ENCODE data around the gene DRG1. TPM values are rescaled to one million over a fixed set of nuclear protein-coding genes. Genes with fewer than 3 reads are reported as not detected.

Gene DRG1
- total and polyA plus RNA-seq, 10 of the 15 experiments (the other 5 are each of a cell fraction or from before 2014, with no cell fraction given): 59.7 to 147 (median 85.8) TPM

- Histone ChIP-seq H3K4me1 (ENCODE audit: control insufficient read depth, insufficient read depth, low read length) (no peaks in the 10 kb centered on the region), H3K79me2 (ENCODE audit: control insufficient read depth, insufficient read depth, low read length) (no peaks in the 10 kb centered on the region), H3K36me3 (ENCODE audit: control insufficient read depth in 2 of 2, insufficient read depth in 2 of 2, low read length in 1 of 2) (peaks cover 27 to 42% of the 10 kb centered on the region in 2 experiments), H4K20me1 (ENCODE audit: control insufficient read depth, insufficient read depth) (no peaks in the 10 kb centered on the region), H3K9me3 (replicated peaks; ENCODE audit: control insufficient read depth, insufficient read depth, low read length) (no peaks in the 10 kb centered on the region), H3K9ac (ENCODE audit: control insufficient read depth, insufficient read depth, low read length) (no peak overlapping the region), H2AFZ (ENCODE audit: control insufficient read depth, low read depth, low read length) (no peak overlapping the region), H3K27me3 (replicated peaks in 1 of 2; ENCODE audit: control insufficient read depth in 2 of 2, insufficient read depth in 2 of 2, low read length in 1 of 2) (no peaks in the 10 kb centered on the region), H3K4me2 (ENCODE audit: control insufficient read depth, insufficient read depth) (no peak overlapping the region), H3K4me3 (no peak overlapping the region), H3K27ac (ENCODE audit: control insufficient read depth, insufficient read depth) (no peak overlapping the region)
- WGBS (ENCODE audit: insufficient coverage, insufficient replicate concordance, low lambda C conversion rate, missing lambda C conversion rate): 97% methylated on average over 5 of the region's 5 CpGs
- POLR2A ChIA-PET: interaction anchor here (0.7 kb wide), 1 partner anchor 687 kb away, joined by 3 read pairs; no protein-coding TSS in a partner anchor
- RAD21 ChIA-PET (ENCODE audit: unreplicated experiment): no interaction called here
- in situ Hi-C loops (cut with MboI) (no loop called here), intact Hi-C loops (cut with micrococcal nuclease; ENCODE audit: unreplicated experiment) (no loop called here)
- CTCF ChIA-PET: interaction anchor here (0.8 to 0.9 kb wide), 2 partner anchors 20 to 60 kb away, joined by 4 to 5 read pairs; no protein-coding TSS in a partner anchor
- no peak for DNase-seq (ENCODE audit: low read depth, low spot score)
- TF ChIP-seq ZBTB4 (CRISPR knock-in tag; IDR thresholded peaks at IDR 0.05) (no peak), BCL3 (IDR thresholded peaks at IDR 0.05; ENCODE audit: borderline replicate concordance, insufficient read depth, low read depth, low read length, poor library complexity, severe bottlenecking) (no peak), MTA3 (IDR thresholded peaks at IDR 0.05; ENCODE audit: borderline replicate concordance, low read length) (no peak), PAX8 (IDR thresholded peaks at IDR 0.05) (no peak)
- SMC1A ChIA-PET (ENCODE audit: uncharacterized antibody, unreplicated experiment): interaction anchor here (0.6 kb wide), 2 partner anchors 11 to 131 kb away, joined by 3 read pairs; no protein-coding TSS in a partner anchor
- no peak for ATAC-seq
- FAIRE-seq: no peak
- no TSS peak for BruUV-seq (replicated peaks)
Observed at GRCh38 chr22:31431950-31432349, 32.5 kb downstream of the DRG1 start.
